Dedifferentiated amniotic fluid mesenchymal stem cell (primary cell): Measurements from ENCODE around the gene LRMDA.

Experiments used
- DNase-seq: peaks from one replicate; pipeline ENCODE4 v3.0.0-alpha.2; 2016; ENCODE audit errors: extremely low spot score

Gene LRMDA

GRCh38 chr10:76201962-76202361, 770.5 kb downstream of the LRMDA start:
- no peak for DNase-seq

GRCh38 chr10:76202777-76203176, 771.4 kb downstream of the LRMDA start:
- peak; percentile 63 for DNase-seq

GRCh38 chr10:76205361-76205760, 773.9 kb downstream of the LRMDA start:
- no peak for DNase-seq

GRCh38 chr10:76206797-76207352, 775.5 kb downstream of the LRMDA start:
- DNase-seq, result no peak

GRCh38 chr10:76209135-76209534, 777.7 kb downstream of the LRMDA start:
- no peak for DNase-seq

- no peak for DNase-seq
Observed at GRCh38 chr10:76210211-76210610, 778.8 kb downstream of the LRMDA start.

GRCh38 chr10:76211691-76212090, 780.3 kb downstream of the LRMDA start:
- DNase-seq, result no peak

- DNase-seq, result no peak
Observed at GRCh38 chr10:76213876-76214275, 782.5 kb downstream of the LRMDA start.

- no peak for DNase-seq
Observed at GRCh38 chr10:76218035-76218434, 786.6 kb downstream of the LRMDA start.

- DNase-seq, result no peak
Observed at GRCh38 chr10:76229341-76229740, 797.9 kb downstream of the LRMDA start.

GRCh38 chr10:76230921-76231285, 799.5 kb downstream of the LRMDA start:
- DNase-seq, result no peak

GRCh38 chr10:76231286-76231934, 800.0 kb downstream of the LRMDA start:
- DNase-seq, result no peak

GRCh38 chr10:76234499-76235226, 803.2 kb downstream of the LRMDA start:
- no peak for DNase-seq

- DNase-seq, result no peak
Observed at GRCh38 chr10:76236356-76236755, 804.9 kb downstream of the LRMDA start.

- no peak for DNase-seq
Observed at GRCh38 chr10:76242956-76243355, 811.5 kb downstream of the LRMDA start.

GRCh38 chr10:76244061-76244686, 812.8 kb downstream of the LRMDA start:
- DNase-seq, result no peak

GRCh38 chr10:76245951-76246495, 814.6 kb downstream of the LRMDA start:
- no peak for DNase-seq

GRCh38 chr10:76248649-76249200, 817.3 kb downstream of the LRMDA start:
- no peak for DNase-seq

GRCh38 chr10:76251841-76252671, 820.6 kb downstream of the LRMDA start:
- DNase-seq, result no peak

GRCh38 chr10:76252733-76253132, 821.3 kb downstream of the LRMDA start:
- DNase-seq, result no peak

GRCh38 chr10:76255241-76255640, 823.8 kb downstream of the LRMDA start:
- no peak for DNase-seq
